LNCAP (cell line): ENCODE data around the gene DEPP1.

ENCODE experiments used
- TF ChIP-seq, protein P1 (sequence below): fragments of 450-650 bp; IDR thresholded peaks from 2 replicates; pipeline ENCODE4 v1.5.1; 2017; ENCODE audit warnings: mild to moderate bottlenecking

Gene DEPP1

DNA sequence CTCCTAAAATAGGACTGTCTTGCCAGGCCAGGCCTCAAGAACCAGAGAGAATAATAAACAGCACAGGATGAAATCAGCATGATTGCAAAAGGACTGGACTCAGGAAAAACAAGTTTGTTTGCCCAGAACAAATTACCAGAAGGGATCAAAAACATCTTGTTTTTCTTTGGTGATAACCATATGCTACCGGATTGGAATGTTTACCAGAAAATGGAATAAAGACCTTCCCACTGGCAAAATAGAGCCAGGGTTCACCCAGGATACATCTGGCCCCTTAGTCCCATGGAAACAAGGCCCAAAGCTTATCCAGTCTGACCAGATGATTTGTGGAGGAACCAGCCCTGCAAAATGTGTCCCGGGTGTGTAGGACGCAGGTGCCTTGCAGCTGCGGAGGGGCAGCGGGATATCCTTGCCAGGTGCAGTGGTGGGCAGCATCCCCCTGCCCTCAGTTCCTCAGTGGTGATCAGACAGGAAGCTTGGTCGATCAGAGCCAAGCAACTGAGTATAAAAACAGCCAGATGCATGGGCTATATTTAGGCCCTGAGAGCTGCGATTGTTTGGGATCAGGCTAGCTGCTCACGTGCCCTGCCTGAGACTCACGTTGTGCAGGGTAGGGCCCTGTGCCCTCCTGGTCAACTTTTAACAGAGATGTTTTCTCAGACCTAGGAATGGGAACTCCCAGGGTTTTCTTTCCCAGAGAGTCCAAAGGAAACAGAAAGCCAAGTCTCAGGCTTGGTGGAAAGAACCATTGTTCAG lies 17.5 kb upstream of the DEPP1 start:
- TF ChIP-seq, protein P1, sequence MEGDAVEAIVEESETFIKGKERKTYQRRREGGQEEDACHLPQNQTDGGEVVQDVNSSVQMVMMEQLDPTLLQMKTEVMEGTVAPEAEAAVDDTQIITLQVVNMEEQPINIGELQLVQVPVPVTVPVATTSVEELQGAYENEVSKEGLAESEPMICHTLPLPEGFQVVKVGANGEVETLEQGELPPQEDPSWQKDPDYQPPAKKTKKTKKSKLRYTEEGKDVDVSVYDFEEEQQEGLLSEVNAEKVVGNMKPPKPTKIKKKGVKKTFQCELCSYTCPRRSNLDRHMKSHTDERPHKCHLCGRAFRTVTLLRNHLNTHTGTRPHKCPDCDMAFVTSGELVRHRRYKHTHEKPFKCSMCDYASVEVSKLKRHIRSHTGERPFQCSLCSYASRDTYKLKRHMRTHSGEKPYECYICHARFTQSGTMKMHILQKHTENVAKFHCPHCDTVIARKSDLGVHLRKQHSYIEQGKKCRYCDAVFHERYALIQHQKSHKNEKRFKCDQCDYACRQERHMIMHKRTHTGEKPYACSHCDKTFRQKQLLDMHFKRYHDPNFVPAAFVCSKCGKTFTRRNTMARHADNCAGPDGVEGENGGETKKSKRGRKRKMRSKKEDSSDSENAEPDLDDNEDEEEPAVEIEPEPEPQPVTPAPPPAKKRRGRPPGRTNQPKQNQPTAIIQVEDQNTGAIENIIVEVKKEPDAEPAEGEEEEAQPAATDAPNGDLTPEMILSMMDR: no peak

DNA sequence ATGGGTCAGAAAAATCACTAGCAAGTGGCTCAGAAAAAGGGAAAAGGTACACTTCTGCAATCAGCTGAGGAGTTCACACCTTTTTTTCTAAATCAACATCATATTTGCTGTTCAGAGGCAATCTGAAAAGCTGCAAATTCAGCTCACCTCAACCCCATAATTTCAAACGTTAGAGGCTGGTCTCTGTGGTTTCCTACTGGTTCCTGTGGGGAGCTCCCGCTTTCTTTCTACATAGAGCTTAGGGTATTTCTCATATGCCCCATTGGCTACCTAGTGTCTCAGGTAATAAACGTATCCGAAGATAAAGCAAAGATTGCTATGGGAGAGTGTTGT lies 16.9 kb upstream of the DEPP1 start:
- TF ChIP-seq, protein P1: no peak

DNA sequence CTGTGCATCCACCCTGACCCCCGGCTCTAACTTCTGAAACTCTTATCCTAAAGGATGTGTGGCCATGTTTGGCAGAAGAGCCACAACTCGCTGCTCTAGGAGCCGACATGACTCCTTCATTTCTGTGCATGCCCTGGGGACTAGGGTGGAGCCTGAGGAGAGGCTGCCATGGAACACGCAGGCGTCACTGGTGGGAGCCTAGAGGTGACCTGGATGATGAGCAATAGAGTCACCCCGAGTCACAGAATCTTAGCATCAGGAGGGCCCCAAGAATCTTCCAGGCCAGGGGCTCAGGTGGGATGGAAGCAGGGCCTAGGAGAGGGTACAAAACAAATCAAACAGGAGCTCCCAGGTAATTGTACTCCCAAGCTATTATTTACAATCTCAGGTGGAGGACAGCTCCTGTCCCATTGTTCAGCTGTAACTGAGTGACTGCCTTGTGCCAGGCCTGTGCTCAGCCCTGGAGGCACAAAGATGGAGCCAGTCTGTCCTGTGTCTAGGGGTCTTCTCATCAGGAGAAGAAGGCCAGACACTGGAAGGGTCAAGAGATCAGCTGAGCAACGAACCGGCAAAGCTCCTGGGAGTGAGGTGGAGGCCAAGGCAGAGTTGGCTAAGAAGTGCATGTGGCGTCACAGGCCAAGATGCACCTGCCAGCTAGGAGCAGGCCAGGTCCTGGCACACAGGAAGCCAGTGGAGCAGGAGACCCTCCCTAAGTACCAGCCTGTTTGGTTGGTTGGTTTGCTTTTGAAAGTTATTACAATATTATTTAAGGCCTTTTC lies 16.3 kb upstream of the DEPP1 start:
- TF ChIP-seq, protein P1: no peak

DNA sequence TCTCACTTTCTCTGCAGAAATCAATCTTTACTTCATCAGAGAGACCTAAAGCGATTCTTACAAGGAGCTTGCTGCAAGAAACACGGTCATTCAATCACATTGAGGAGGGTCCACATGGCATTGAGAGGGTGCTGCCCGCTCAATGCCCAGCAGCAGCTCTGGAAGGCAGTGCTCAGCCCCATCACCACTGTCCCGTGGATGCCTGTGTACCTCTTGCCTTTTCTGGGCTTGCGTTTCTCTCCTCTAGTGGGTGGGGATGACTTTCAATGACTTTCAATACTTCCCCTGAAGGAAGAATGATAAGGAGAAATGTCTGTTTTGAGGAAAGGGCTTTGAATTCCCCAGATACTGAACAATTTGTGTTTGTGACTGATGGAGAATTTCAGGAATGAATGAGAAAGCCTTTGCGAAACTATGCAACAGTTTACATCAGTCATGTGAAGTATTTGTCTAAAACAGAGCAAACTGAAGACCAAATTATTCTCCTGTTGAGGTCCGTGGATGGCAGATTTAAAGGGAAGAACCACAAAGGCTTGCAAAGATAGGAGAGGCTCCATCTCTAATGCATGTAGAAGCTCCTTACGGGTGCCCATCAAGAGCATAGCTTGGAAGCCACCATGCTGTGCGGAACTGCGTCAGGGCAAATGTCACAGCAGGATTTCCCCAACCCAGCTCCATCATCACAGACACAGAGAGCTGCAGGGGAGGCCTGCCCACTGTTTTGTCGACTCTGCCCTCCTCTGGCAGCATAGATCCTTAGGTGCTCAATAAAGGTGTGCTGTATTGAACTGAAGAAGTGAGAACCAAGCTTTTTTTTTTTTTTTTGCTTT lies 15.5 kb upstream of the DEPP1 start:
- TF ChIP-seq, protein P1: no peak

DNA sequence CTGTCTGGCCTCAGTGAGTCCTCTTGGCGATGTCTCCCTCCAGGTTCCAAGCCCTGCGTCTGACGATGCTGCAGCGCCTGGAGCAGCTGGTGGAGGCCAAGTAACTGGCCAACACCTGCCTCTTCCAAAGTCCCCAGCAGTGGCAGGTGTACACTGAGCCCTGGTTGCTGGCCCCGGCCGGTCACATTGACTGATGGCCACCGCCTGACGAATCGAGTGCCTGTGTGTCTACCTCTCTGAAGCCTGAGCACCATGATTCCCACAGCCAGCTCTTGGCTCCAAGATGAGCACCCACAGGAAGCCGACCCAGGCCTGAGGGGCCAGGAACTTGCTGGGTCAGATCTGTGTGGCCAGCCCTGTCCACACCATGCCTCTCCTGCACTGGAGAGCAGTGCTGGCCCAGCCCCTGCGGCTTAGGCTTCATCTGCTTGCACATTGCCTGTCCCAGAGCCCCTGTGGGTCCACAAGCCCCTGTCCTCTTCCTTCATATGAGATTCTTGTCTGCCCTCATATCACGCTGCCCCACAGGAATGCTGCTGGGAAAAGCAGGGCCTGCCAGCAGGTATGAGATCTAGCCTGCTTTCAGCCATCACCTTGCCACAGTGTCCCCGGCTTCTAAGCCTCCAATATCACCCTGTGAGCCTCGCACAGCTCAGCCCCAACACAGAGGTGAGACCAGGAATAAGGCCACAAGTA lies 14.8 kb upstream of the DEPP1 start:
- TF ChIP-seq, protein P1: no peak

DNA sequence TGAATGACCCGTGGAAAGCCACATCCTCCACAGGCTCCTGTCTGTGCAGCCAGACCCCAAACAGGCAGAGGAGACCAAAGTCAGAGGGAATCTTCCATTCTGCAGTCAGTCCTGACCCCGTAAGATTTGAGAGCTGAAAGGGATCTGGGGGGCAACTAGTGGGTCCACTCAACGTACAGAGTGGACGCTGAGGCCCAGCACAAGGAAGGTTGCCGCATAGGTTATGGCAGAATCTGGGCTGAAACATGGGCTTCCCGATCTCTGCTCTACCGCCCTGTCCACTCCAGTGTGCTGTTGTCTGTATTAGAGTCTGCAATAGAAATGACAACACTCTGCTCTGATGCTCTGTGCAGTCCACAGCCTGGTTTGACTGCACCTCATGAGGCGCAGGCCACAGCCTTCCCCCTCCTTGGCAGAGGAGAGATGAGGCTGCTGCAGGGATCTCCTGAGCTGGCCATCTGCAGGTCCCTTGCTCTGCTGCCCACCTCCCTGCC lies 14.2 kb upstream of the DEPP1 start:
- TF ChIP-seq, protein P1: no peak
